Erythroblast (primary cell): Measurements from ENCODE around the gene AMPH.

ENCODE experiments used
- GATA1 ChIP-seq: IDR thresholded peaks from 2 replicates; pipeline ENCODE4 v1.6.1; 2011; ENCODE audit warnings: low read depth, mild to moderate bottlenecking, control low read depth, low read length, moderate library complexity
- POLR2A ChIP-seq: IDR thresholded peaks from 2 replicates; pipeline ENCODE4 v1.6.1; 2011; ENCODE audit warnings: mild to moderate bottlenecking, low read length

DNA sequence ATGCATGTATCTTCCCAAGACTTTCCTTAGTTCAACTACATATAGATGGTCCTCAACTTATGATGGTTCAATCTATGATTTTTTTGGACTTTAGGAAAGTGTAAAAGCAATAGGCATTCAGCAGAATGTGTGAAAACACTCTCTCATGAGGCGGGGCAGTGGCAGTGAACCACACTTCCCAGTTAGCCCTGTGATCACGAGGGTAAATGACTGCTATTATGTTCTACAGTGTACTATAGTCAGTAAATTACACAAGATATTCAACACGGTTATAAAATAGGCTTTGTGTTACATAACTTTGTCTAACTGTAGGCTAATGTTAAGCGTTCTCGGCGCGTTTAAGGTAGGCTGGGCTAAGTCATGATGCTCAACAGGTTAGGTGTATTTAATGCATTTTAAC, 169.3 kb downstream of the AMPH start:
- TF ChIP-seq POLR2A (no peak), GATA1 (no peak)
